ENCODE measurements around the gene DZANK1. TPM values are rescaled to one million over a fixed set of nuclear protein-coding genes. Genes with fewer than 3 reads are reported as not detected.
"Not testable (repeated sequence)": the region's sequence is repeated elsewhere in the genome, so short reads cannot be mapped to it uniquely, and the experiment has no call there.

The DZANK1 gene
- total RNA-seq, 4 donors from 2014 or later, result 0.92 to 5.2 (median 1.1) TPM

DNA sequence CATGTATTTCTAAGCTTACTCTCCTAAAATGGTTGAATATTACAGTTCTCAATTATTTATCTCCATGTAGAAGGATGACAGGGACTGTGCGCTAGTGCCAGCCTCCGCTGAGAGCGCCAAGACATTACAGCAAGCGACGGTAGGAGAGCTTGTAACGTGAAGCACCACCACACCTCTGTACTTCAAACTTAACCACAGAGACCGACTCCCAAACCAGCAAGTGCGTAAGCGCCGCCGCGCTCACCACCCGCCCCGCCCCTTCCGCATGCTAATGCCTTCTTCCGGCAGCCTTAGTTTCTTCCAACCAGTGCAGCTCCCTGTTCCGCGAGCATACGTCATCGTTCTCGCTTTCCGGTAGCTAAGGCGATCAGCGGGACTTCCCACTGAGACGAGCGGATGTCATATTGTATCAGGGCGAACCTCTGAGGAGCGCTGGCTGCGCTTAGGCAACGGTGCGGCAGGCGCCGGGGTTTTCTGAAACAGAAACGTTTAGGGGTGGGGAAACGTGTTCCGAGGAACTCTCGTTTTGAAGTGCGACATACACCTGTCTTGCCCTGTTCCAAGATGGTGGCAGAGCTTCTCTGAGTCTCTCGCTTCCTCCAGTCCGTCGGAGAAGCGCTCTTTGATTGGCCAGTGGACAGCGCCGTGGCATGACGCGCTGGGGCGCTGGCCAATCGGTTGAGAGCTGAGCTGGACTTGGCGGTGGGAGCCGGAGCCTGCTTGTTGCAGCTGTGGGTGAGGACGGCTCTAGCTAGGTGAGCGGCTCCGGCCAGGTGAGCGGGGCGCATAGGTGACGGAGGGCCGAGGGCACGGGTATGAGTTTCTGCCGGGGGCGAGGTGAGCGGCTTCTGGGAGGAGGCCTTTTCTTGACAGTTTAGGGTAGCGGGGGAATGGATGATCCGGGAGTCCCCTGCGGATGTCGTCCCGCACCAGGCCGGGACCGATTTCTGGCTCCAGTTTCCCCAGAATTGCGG is 40.7 kb upstream of the DZANK1 start, which contains the start of gene SEC23B:
TSS of gene SEC23B (plus strand) at position 723 of the 974 bp plus-strand sequence. CDS start 2,896 bp downstream, outside the sequence.
- 0 to 1% methylated on average over 31 to 33 of the region's 69 CpGs for WGBS, 2 donors
- intact Hi-C loops (cut with DNase I), result no loop called here

DNA sequence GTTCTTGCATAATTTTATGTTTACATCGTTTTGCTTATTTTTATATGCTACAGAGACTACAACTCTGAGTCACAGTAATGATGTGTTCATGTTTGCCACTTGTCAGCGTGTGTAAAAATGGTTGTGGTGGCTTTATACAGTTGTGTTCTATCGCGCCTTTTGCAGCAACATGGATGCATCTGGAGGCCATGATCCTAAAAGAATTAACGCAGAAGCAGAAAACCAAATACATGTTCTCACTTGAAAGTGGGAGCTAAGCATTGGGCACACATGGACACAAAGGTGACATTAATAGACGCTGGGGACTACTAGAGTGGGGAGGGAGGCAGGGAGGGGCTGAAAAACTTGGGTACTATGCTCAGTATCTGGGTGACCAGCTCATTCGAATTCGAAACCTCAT is 39.9 kb upstream of the DZANK1 start:
- H3K4me1 ChIP-seq, result peaks cover 9 to 23% (median 12%) of the 10 kb centered on the region in 3 donors
- intact Hi-C loops (cut with DNase I), result no loop called here
- peak overlapping the region; percentile 95 to 97 (median 96) for H3K27ac ChIP-seq
- 56 to 66% methylated on average over 8 of the region's 8 CpGs for WGBS, 2 donors
- H3K36me3 ChIP-seq, result peaks cover 0 to 24% (median 0%) of the 10 kb centered on the region in 3 donors
- no peak for DNase-seq
- H3K9me3 ChIP-seq, result no peaks in the 10 kb centered on the region
- peak overlapping the region; percentile 70 to 80 (median 75) for H3K4me3 ChIP-seq
- TF ChIP-seq, protein P1, sequence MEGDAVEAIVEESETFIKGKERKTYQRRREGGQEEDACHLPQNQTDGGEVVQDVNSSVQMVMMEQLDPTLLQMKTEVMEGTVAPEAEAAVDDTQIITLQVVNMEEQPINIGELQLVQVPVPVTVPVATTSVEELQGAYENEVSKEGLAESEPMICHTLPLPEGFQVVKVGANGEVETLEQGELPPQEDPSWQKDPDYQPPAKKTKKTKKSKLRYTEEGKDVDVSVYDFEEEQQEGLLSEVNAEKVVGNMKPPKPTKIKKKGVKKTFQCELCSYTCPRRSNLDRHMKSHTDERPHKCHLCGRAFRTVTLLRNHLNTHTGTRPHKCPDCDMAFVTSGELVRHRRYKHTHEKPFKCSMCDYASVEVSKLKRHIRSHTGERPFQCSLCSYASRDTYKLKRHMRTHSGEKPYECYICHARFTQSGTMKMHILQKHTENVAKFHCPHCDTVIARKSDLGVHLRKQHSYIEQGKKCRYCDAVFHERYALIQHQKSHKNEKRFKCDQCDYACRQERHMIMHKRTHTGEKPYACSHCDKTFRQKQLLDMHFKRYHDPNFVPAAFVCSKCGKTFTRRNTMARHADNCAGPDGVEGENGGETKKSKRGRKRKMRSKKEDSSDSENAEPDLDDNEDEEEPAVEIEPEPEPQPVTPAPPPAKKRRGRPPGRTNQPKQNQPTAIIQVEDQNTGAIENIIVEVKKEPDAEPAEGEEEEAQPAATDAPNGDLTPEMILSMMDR (IDR thresholded peaks at IDR 0.05), result no peak
- TF ChIP-seq POLR2A (IDR thresholded peaks at IDR 0.05), result no peak
- H3K27me3 ChIP-seq, result peaks cover 0 to 22% (median 0%) of the 10 kb centered on the region in 4 donors

More for the DNA sequence above, 40.7 kb upstream of the DZANK1 start, which contains the start of gene SEC23B:
- Histone ChIP-seq H3K4me1 (peaks cover 9 to 23% (median 12%) of the 10 kb centered on the region in 3 donors), H3K36me3 (peaks cover 0 to 32% (median 0%) of the 10 kb centered on the region in 3 donors), H3K27me3 (peaks cover 0 to 21% (median 0%) of the 10 kb centered on the region in 4 donors), H3K4me3 (peak within 1 kb of the TSS; percentile 70 to 80 (median 75)), H3K9me3 (no peaks in the 10 kb centered on the region), H3K27ac (peak within 1 kb of the TSS; percentile 95 to 97 (median 96))
- peak in 3 of 4 donors; percentile 38 to 85 (median 84) for TF ChIP-seq POLR2A (IDR thresholded peaks at IDR 0.05)
- TF ChIP-seq, protein P1 (IDR thresholded peaks at IDR 0.05), result peak in 1 of 6 experiments; percentile 8
- DNase-seq, result peak; percentile 81

DNA sequence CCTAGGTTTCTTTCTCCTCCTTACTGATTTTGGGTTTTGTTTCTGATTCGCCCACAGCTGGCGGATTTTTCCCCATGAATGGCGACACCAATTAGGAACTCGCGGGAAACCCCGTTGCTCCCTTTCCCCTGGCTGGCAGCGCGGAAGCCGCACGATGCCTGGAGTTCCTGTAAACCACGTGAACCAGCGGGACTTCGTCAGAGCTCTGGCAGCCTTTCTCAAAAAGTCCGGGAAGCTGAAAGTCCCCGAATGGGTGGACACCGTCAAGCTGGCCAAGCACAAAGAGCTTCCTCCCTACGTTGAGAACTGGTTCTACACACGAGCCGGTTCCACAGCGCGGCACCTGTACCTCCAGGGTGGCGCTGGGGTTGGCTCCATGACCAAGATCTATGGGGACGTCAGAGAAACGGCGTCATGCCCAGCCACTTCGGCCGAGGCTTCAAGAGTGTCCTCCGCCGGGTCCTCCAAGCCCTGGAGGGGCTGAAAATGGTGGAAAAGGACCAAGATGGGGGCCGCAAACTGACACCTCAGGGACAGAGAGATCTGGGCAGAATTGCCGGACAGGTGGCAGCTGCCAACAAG is 37.7 kb upstream of the DZANK1 start:
- peaks cover 0 to 3% (median 0%) of the 10 kb centered on the region in 3 donors for H3K36me3 ChIP-seq
- H3K27ac ChIP-seq, result peak overlapping the region in 1 of 4 donors; percentile 29
- peaks cover 9 to 20% (median 12%) of the 10 kb centered on the region in 3 donors for H3K4me1 ChIP-seq
- no peak for DNase-seq
- no peaks in the 10 kb centered on the region for H3K9me3 ChIP-seq
- intact Hi-C loops (cut with DNase I), result no loop called here
- no peak overlapping the region for H3K4me3 ChIP-seq
- WGBS, 2 donors, result 69 to 94% methylated on average over 8 to 22 of the region's 31 CpGs
- TF ChIP-seq, protein P1 (IDR thresholded peaks at IDR 0.05), result no peak
- TF ChIP-seq POLR2A (IDR thresholded peaks at IDR 0.05), result no peak
- peaks cover 0 to 22% (median 0%) of the 10 kb centered on the region in 4 donors for H3K27me3 ChIP-seq

DNA sequence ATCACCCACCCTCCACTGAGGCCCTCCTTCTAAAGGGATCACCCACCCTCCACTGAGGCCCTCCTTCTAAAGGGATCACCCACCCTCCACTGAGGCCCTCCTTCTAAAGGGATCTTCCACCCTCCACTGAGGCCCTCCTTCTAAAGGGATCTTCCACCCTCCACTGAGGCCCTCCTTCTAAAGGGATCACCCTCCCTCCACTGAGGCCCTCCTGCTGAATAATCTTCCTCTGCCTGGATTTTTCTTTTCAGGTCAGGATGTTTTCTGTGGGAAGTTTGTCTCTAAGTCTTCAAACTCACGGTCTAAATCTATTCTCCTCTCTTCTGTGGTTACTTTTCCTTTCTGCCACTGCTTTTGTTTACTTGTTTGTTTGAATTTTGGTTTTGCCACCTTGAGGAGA is 34.8 kb upstream of the DZANK1 start:
- H3K9me3 ChIP-seq; H3K4me1 ChIP-seq; H3K4me3 ChIP-seq; DNase-seq; H3K27ac ChIP-seq; H3K36me3 ChIP-seq; intact Hi-C loops (cut with DNase I): not testable (repeated sequence)
- peaks cover 0 to 22% (median 0%) of the 10 kb centered on the region in 4 donors for H3K27me3 ChIP-seq
- 59 to 67% methylated on average over 1 of the region's 1 CpG for WGBS, 2 donors

DNA sequence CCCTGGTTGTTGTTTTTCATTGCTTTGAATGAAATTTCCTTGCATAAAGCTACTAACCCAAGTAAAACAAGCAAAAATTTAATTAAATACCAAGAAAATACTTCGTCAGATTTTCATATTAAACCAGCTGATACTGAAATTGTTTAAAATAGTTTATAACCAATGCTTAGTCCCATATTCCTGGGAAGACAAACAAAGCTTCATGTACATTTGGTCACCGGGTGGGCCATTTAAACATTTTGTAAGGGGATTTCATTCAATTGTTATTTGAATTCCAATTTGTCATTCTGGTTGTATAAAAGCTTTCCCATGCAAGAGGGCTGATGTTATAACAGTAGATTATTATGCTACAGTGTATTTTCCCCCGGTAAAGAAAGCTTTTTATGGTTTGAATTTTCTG is 30.8 kb upstream of the DZANK1 start:
- intact Hi-C loops (cut with DNase I), result no loop called here
- Histone ChIP-seq H3K4me1 (peaks cover 5 to 18% (median 10%) of the 10 kb centered on the region in 3 donors), H3K36me3 (peaks cover 0 to 14% (median 0%) of the 10 kb centered on the region in 3 donors), H3K27me3 (peaks cover 0 to 2% (median 0%) of the 10 kb centered on the region in 4 donors), H3K9me3 (no peaks in the 10 kb centered on the region), H3K27ac (peak overlapping the region in 2 of 4 donors; percentile 76 to 90), H3K4me3 (no peak overlapping the region)
- no peak for DNase-seq
- WGBS, 2 donors, result 80 to 81% methylated on average over 3 of the region's 3 CpGs
- TF ChIP-seq, protein P1 (IDR thresholded peaks at IDR 0.05), result no peak
- TF ChIP-seq POLR2A (IDR thresholded peaks at IDR 0.05), result no peak
